GM04503 (cell line): ENCODE results near the gene SDE2.
"Not testable (repeated sequence)": the region's sequence is repeated elsewhere in the genome, so short reads cannot be mapped to it uniquely, and the experiment has no call there.

ENCODE experiments used
- DNase-seq: peaks from one replicate; pipeline ENCODE4 v3.0.0-alpha.2; 2012; ENCODE audit warnings: low read depth

Gene SDE2

DNA sequence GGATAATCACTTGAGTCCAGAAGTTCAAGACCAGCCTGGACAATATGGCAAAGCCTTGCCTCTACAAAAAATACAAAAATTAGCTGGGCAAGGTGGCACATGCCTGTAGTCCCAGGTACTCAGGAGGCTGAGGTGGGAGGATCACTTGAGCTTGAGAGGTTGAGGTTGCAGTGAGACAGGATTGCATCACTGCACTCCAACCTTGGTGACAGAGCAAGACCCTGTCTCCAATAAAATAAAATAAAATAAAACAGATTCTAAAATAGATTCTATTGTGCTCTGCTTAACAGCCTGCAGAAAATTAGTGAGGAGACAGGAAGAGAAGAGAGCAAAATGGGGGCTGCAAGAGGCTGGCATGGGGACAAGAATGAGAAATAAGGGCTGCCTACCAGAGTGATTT, 7.5 kb upstream of the SDE2 start:
- no peak for DNase-seq

DNA sequence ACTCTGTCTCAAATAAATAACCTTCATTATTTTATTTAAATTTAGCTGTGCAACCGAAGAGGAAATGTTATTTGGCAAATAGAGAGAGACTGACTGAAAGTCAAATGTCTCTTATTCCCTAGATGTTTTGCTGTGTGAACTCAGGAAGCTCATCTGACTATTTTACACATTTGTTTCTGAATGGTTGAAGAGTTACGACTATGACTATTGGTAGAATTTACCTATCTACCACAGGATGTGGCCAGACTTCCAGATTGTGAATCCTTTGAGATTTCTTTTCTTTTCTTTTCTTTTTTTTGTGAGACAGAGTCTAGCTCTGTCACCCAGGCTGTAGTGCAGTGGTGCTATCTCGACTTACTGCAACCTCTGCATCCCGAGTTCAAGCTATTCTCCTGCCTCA, 5.3 kb upstream of the SDE2 start:
- no peak for DNase-seq

DNA sequence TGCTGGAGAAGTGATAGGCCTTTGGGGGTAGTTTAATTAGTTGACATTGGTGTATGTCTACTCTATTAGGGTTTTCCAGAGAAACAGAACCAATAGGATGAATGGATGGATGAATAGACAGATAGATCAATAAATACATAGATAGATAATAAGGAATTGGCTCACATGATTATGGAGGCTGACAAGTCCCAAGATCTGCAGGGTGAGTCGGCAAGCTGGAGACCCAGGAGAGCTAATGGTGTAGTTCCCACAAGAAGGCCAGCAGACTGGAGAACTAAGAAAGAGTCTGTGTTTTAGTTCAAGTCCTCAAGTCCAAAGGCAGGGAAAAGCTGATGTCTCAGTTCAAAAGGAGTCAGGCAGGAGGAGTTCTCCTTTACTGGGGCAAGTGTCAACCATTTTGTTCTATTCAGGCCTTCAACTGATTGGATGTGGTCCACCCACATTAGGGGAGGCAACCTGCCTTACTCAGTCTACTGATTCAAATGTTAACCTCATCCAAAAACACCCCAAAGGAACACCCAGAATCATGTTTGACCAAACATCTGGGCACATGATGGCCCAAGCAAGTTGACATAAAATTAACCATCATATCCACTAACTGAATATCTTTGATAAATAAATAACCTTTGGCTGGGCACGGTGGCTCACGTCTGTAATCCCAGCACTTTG, 4.5 kb upstream of the SDE2 start:
- no peak for DNase-seq

DNA sequence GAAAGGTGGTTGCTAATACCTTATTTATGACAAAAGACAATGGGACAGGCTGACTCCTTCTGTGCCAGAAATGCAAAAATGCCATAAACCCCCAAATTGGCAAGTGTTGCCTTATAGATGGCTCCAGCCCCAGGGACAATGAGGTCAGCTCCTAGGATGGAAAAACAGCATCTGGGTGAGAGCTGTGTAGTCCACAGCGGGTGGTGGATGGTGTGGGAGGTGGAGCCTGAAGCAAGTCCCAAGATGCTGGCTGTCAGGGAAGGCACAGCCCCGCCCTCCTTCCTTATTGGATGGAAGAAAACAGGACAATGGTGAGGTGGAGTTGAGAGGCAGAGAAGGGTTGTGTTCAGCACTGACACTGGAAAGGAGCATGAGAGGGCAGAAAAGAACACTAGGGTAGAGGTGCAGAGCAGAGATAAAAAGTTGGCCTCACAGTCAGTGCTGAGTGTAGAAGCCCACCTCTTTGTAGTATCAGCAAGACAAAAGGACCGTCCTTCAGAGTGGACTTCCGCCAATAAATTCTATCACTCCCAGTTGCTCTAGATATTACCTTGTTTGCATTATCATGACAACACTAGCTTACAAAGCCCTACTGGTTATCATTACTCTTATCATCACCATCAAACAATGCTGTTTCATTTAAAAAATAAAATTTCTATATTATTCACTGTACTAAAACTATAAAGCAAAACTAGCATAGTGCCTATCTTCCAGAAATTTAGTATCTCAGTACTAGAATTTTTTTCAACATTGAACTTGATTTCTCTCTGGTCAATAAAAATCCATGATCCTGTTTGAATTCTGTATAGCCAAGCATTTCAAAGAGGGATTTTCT, 3.7 kb upstream of the SDE2 start:
- peak; percentile 64 for DNase-seq

DNA sequence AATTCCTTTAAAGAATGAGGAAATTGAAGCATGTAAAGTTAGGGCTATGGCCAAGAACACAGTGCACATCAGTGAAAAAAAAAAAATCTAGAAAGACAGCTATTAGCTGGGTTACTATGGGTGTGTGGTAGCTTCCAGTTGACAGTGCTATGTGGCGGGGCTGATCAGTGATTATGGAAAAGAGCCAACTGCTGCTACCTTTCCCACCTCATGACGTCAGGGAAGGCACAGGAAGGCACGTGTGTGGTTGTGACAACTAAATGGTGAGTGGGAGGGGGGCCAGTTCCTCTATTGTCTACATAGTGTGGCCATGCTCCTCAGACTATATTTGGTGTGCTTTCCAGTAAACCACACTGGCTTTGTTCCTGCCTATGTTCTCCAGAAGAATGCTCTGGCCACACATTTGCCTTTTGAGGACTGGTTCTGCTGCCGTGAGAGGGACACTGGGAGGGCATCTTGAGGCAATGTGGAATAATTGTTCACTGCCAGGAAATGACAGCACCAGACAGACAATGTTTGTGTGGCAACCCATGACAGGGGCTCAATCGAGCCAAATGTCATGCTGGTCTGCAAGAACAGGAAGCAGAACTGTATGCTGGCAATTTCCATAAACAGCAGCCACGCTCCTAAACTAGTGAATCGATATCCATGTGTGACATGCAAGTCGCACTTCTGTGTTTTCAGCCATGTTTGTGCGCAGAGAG, 3.0 kb upstream of the SDE2 start:
- peak; percentile 69 for DNase-seq

DNA sequence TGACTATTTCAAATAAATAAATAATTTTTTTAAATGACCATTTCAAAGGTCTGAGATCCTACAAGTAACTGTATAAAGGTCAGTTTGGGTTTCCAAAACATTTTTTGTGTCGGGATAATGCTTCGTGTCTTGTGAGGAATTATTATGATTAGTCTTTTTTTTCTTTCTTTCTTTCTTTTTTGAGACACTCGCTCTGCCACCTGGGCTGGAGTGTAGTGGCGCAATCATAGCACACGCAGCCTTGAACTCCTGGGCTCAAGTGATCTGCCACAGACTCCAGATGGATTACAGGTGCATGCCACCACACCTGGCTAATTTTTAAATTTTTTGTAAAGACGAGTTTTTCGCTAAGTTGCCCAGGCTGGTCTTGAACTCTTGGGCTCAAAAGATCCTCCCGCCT, 1.9 kb upstream of the SDE2 start:
- no peak for DNase-seq

DNA sequence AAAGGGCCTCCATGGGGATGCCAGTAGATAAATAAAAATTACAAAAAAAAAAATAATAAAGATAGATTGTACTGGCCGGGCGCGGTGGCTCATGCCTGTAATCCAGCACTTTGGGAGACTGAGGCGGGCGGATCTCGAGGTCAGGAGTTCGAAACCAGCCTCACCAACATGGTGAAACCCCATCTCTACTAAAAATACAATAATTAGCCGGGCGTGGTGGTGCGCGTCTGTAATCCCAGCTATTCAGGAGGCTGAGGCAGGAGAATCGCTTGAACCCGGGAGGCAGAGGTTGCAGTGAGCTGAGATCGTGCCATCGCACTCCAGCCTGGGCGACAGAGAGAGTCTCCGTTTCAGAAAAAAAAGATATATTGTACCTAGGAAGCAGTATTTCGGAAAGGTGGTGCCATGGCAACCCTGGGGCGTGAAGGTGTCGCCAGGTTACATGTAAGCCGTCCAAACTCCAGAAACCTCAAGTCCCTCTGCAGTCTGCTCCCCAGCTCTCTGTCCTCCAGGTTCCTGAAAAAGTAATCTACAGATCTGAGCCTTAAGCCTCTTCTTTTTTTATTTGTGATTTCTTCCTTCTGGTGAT, 1.4 kb upstream of the SDE2 start:
- DNase-seq: not testable (repeated sequence)

DNA sequence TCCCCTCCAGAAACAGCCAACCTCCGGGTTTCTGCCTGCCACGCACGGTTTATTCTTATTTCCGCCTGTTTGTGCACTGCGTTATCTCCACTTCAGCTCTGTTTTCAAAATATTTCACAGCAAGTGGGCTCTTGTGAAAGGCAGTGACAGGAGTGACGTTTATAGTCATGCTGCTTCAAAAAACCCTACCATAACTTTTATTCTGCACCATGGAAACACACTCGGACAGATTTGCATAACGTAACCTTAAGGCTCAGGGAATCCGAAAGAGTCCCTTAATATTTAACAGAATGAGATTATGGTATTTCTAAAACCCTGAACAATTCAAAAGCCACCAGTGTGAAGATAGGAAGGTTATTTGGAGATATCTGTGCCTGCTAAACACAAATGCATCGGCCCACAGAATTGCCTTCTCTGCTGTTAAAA, 782 bp upstream of the SDE2 start:
- DNase-seq: no peak

DNA sequence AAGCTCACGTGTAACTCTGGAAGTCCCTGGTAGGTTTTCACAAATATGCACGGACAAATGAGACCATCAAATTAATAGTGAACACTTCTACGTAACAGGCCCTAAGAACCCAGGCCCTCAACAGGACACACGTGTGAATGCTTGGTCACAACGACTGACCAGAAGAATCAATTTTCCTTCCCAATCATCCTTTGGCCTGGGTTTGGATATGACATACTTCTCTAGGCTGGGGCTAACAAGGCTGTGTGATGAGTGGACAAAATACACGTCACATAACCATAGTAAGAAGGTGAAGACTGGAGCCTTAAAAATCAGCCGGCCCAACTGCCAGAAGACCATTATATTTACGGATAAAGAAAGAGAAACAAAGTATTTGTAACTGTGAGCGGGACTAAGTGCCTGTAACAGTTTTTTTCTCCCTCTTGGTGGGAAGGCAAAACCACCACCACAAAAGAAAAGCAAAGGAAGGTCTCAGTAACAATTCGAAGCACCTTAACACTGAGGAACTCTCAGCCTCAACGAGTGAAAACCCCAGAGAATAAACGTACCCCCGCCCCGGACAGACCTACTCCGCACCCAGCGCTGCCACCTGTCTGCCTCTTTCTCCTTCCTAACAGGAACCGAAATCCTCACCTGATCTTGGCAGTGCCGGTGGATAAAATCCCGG, 450 bp downstream of the SDE2 start:
- no peak for DNase-seq

DNA sequence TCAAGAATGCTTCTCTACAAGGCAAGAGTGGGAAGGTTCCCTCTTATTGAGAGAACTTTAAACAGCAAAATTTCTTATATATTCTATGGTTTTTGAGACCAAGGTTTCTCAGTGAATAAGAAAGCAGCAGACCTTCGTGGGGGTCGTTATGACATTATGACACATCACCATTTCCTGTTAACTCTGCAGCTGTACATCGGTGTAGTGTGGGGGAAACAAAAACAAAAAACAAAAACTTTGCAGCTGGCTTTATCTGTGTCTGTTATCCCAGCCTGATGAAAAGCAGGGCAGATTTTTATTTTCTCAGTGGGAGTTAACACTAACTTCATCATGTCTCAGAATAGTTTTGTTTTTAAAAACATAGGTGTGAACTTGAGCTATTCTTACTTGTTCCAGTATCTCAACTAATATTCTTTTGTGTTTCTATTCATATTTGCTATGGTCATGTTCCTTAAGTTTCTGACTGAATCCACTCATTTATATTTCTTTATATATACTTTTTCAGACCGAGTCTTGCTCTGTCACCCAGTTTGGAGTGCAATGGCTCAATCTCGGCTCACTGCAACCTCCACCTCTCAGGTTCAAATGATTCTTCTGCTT, 2.1 kb downstream of the SDE2 start:
- DNase-seq: no peak

DNA sequence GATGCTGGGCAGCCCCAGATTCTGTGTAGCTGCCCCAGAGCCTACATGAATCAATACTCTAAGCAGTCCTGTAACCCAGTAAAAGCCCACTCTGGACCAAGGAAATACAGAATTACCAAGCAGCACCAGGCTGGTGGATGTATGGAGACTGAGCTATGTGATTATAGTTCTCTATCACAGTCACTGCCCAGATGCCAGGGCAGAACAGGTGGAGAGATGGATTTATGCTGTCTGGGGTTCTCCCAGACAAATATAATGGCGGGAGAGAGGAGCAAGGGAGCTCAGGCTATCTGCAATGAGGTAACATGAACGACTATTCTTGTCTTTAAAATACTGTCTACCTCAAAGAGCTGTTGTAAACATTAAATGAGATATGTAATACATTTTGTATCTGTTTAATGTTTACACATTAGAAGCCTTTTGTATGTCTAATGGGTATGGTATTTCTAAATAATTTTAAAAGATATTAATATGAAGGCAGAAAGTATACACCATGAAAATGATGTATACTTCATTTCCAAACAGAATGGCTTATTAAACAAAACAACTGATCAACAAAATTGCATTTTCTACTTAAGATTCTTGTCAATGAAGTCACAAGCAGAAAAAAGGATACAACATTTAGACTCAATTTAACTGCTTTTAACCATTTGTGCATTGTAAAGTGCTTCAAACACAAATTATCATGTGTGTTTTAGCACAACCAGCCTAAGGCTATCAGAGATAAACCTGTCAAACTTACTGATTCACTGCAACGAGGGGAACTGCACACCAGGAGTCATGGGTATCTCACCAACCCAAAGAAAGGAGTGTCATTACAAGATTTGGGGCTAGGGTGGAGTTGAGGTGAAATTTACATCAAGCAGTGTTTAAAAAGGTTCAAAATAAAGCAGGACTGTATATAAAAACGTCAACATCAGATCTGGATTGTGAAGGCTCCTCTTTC, 3.0 kb downstream of the SDE2 start:
- no peak for DNase-seq

DNA sequence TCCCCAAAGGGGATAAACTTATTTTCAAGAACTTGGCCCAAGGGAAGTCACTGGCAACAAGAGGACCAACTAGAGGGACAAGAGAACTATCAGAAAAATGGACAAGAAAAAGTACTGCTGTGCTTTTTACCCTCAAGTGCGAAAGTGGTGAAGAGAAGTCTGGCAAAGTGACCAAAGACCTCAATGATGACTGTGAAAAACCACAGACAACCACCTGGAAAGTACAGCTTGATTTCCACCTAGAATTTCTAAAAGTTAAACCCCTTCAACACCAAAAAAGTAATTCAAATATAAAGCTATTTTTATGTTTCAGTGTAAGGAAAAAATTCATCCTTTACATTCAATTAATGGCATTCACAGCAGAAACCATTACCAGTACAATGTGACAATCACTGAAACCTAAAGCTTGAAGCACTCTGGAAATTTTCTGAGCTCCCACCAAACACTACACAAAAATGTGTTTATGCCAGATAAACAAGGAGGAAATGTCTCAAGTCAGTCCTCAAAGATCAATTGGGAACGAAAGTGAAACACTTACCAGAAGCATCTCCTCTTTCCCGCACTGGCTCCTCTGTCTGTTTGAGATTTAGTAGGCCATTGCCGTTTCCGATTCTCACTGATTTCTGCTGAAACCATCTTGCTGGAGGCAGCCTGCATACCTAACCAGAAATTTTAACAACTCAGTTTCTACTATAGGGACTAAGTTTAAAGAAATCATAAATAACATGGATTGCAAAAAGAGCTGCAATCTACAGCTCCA, 8.3 kb downstream of the SDE2 start:
- DNase-seq: no peak

DNA sequence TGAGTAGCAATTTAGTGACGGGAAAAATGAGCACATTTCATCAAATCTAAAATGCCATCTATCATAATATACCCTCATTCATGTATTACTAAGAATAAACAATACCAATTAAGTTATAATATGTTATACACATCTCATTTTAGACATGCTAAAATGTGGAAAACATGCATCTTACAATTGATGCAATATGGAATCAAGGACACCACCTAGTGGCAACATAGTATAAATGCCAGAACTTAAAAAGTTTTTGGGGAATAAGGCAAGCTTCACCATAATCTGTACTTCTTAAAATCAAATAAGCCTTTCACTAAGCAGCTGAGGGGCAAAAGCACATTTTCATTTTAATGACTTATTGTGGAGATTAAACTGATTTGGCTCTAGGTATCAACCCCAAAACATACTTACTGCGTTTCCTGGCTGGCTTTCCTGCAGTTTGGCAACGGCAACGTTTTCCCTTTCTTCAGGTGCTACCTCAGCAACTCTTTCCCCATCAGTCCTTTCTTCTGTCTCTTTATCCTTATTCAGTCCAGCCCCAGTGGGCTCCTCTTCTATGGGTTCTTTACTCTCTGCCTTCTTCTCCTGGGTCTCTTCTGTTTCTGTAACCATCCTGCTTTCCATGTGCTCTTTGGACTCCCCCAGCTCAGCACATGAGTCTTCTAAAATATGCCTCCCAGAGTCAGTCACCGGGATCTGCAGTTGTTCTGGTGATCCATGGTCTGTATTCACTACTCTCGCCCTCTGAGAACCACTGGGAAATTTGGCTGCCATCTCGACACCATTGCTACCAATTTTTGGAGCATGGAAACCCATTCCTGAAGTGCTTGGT, 11.4 kb downstream of the SDE2 start:
- DNase-seq: no peak

DNA sequence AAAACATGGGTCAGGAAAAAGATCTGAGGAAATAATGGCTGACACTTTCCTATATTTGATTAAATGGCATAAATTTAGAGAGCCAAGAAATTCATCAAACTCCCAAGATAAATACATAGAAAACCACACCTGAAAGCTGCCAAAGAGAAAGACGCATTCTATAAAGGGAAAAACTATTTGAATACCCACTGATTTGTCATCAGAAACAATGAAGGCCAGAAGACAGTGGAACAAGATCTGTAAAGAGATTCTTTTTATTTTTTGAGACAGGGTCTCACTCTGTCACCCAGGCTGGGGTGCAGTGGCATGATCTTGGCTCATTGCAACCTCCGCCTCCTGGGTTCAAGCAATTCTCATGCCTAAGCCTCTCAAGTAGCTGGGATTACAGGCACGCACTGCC, 17.4 kb downstream of the SDE2 start:
- DNase-seq: no peak

DNA sequence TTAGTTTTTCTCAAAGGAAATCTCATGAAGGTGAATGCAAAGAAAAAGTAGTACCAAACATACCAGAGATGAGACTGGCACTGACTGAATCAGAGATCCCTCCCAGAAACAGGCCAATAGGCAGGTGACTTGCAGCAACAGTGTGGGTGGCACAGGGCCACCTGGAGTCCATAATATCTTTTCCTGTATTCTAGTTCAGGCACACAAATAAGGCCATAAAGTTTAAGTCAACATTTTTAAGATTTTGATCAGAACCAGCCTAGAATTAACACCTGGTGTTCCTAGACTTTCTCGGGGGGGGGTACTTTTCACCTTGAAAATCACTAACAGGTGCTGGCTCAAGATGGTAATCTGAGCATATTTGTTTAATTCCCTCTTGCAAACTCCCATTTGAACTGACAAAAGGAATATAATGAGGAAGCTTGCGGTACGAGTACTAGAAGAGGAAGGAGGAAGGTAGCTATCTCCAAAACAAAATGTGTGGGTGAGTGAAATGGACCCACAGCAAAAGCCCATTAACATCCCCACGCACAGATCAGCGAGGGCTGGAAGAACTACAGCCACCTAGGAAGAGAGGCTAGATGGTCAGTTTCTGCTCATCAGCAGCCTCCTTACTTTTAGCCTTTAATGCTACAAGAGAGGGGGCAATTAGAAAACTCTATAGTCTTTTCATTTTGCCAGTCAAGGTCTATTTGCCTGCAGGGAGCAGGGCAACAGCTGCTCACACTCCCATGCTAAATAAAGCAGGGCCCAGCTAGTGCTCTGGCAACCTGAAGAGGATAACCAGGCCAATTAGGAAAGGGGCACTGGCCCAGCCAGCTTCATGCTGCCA, 18.9 kb downstream of the SDE2 start:
- DNase-seq: no peak

DNA sequence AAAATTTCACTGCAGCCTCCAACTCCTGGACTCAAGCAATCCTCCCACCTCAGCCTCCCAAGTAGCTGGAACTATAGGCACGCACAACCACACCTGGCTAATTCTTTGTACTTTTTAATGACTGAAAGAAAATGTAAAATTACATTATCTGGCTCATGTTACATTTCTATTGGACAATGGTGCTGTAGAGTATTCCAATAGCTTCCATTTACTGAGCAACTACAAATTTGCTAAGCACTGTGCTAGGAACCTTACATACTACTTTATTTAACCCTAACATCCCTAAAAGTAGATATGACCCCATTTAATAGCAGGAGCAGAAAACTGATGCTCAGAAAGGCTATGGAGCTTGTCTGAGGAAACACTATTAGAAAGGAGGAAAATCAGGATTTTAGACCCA, 19.7 kb downstream of the SDE2 start:
- no peak for DNase-seq

DNA sequence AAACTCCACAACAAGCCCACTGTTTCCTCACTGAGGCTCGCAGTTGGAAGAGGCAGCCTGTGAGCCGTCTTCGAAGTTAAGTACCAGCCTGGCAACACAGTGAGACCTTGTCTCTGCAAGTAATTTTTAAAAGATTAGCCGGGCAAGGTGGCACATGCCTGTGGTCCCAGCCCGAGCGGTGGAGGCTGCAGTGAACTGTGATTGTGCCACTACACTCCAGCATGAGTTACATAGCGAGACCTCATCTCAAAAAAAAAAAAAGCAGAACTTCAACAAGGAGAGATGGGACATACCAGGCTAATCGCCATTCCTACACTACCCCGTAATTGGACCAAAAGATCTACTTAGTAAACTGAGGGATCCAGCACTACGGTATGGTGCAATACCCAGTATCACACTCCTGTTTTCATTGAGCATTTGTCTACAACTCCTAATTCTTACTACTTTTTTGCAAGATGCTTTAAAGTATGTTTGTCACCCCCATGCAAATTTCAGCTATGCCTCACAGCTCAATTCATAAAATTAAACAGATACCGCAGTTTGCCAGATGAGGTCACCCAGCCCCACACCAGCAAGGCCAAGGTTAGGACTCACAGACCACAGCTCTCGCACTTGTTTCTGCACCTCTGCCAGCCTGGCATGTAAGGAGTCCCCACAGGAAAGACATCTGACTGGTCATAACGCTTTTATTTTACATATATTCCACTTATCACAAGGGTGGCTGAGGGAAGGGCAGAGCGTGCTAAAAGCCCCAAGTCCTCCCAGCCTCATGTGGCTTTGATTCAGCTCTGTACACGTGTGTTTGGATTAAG, 21.0 kb downstream of the SDE2 start:
- DNase-seq: no peak
